Keratinocyte (primary cell): ENCODE measurements around the gene VSNL1. TPM values are rescaled to one million over a fixed set of nuclear protein-coding genes. Genes with fewer than 3 reads are reported as not detected.

ENCODE experiments used
- DNase-seq: peaks from one replicate; pipeline ENCODE4 v3.0.0-alpha.2; 2011; ENCODE audit warnings: low read depth, missing footprints, low spot score
- FAIRE-seq: peaks from 2 replicates; lab custom pipeline; 2011; peaks lifted over from hg19 to GRCh38; lab: Jason Lieb, UNC
- H2AFZ ChIP-seq: 2 replicates; pipeline ENCODE4 v1.6.0; 2012; ENCODE audit warnings: low read length, control low read depth, inconsistent platforms; ENCODE audit not compliant: control insufficient read depth
- H3K27ac ChIP-seq: 2 replicates; pipeline ENCODE4 v1.5.1; 2011; ENCODE audit warnings: low read length; ENCODE audit not compliant: control insufficient read depth, insufficient read depth
- H3K27me3 ChIP-seq: 3 replicates; pipeline ENCODE4 v1.6.0; 2011; ENCODE audit warnings: low read length; ENCODE audit not compliant: control insufficient read depth, insufficient read depth; ENCODE audit errors: extremely low read depth
- H3K36me3 ChIP-seq, 2 experiments: 2 replicates in 1 of 2; 3 replicates in 1 of 2; pipeline ENCODE4 v1.5.1; 2011; ENCODE audit warnings: low read length in 2 of 2, mild to moderate bottlenecking in 1 of 2; ENCODE audit not compliant: control insufficient read depth in 2 of 2, insufficient read depth in 2 of 2; ENCODE audit errors: extremely low read depth in 1 of 2
- H3K4me1 ChIP-seq: 3 replicates; pipeline ENCODE4 v1.5.1; 2011; ENCODE audit warnings: low read length; ENCODE audit not compliant: control insufficient read depth, insufficient read depth; ENCODE audit errors: extremely low read depth
- H3K4me2 ChIP-seq: 3 replicates; pipeline ENCODE4 v1.6.0; 2011; ENCODE audit warnings: low read depth, low read length; ENCODE audit not compliant: control insufficient read depth, insufficient read depth; ENCODE audit errors: extremely low read depth
- H3K4me3 ChIP-seq, 3 experiments: fragments of 200-600 bp in 1 of 3; sonication (generic) in 1 of 3; 2 replicates in 2 of 3; 3 replicates in 1 of 3; pipeline ENCODE4 v1.5.1; 2011 to 2016; ENCODE audit warnings: low read length in 3 of 3, mild to moderate bottlenecking in 3 of 3, control low read depth in 2 of 3, inconsistent platforms in 1 of 3, low read depth in 1 of 3, mixed read lengths in 1 of 3, mixed run types in 1 of 3, moderate library complexity in 1 of 3; ENCODE audit not compliant: control insufficient read depth in 2 of 3, insufficient read depth in 2 of 3; ENCODE audit errors: extremely low read depth in 1 of 3
- H3K79me2 ChIP-seq: 2 replicates; pipeline ENCODE4 v1.6.0; 2012; ENCODE audit warnings: low read length; ENCODE audit not compliant: control insufficient read depth, insufficient read depth
- H3K9ac ChIP-seq: 3 replicates; pipeline ENCODE4 v1.6.0; 2011; ENCODE audit warnings: low read length; ENCODE audit not compliant: control insufficient read depth, insufficient read depth; ENCODE audit errors: extremely low read depth
- H3K9me1 ChIP-seq: 3 replicates; pipeline ENCODE4 v1.6.0; 2011; ENCODE audit warnings: low read length; ENCODE audit not compliant: control insufficient read depth, insufficient read depth; ENCODE audit errors: extremely low read depth
- H3K9me3 ChIP-seq: 2 replicates; pipeline ENCODE4 v1.5.1; 2012; ENCODE audit warnings: low read depth, low read length; ENCODE audit not compliant: control insufficient read depth
- H4K20me1 ChIP-seq: 3 replicates; pipeline ENCODE4 v1.6.0; 2011; ENCODE audit warnings: low read length; ENCODE audit not compliant: control insufficient read depth, insufficient read depth; ENCODE audit errors: extremely low read depth
- CTCF ChIP-seq, 3 experiments: IDR thresholded peaks in 1 of 3; conservative IDR thresholded peaks in 1 of 3; optimal IDR thresholded peaks in 1 of 3; 2 replicates in 2 of 3; 3 replicates in 1 of 3; pipeline versions ENCODE3 to v1.5.1; 2011; ENCODE audit warnings: low read length in 3 of 3, mild to moderate bottlenecking in 3 of 3, moderate library complexity in 2 of 3, control low read depth in 1 of 3, inconsistent platforms in 1 of 3; ENCODE audit not compliant: insufficient read depth in 2 of 3; ENCODE audit errors: extremely low read depth in 1 of 3
- EZH2 ChIP-seq: IDR thresholded peaks from one replicate; pipeline ENCODE4 v1.6.1; 2012; ENCODE audit warnings: inconsistent platforms, mild to moderate bottlenecking, low read length, moderate library complexity
- dilution Hi-C: fragments of 300-500 bp; cut with MboI; formaldehyde crosslinking; loops from one replicate; pipeline ENCODE4 v1.7.0; 2020; ENCODE audit warnings: low sequenced_read_pairs; ENCODE audit not compliant: extremely low pct_ligation_motif_present
- polyA plus RNA-seq, 5 experiments: library from polyadenylated mRNA; depleted of rRNA in 3 of 5; stranded (reverse) in 3 of 5; stranded (forward) in 1 of 5; unstranded in 1 of 5; fragments of >200 nt; gene quantifications; 1 replicate in 1 of 5; 2 replicates in 3 of 5; 3 replicates in 1 of 5; pipeline versions ENCODE4 v1.2.1 to v1.2.3, GENCODE V29; 2011 to 2012; ENCODE audit warnings: missing spikeins in 2 of 5, low read depth in 1 of 5, low replicate concordance in 1 of 5

Gene VSNL1
- polyA plus RNA-seq, 1 donor (not counting 4 experiments of a cell fraction or from before 2014, with no cell fraction given): 32.1 TPM

DNA sequence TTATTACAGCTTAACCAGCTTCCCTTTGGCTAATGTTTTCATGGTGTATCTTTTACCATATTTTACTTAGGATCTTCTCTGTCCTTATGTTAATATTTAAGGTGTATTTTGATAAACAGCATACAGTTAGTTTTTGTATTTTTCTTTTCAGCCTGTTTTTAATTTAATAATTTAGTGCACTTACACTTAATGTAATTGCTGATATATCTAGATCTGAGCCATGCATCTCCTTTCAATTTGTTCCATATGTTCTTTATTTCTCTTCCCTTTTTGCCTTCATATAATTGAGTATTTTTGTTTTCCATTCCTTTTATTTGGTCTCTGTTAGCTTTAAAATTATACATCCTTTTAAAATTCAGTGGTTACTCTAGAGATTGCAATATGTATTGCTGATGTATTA lies 134.3 kb downstream of the VSNL1 start:
- peaks cover 2 to 4% of the 10 kb centered on the region in 2 experiments for H3K36me3 ChIP-seq
- DNase-seq: no peak
- no peak overlapping the region for H3K4me2 ChIP-seq
- H3K27ac ChIP-seq: no peak overlapping the region
- no peak for FAIRE-seq
- H3K79me2 ChIP-seq: no peaks in the 10 kb centered on the region
- H4K20me1 ChIP-seq: no peaks in the 10 kb centered on the region
- no peak overlapping the region for H2AFZ ChIP-seq
- H3K9me3 ChIP-seq: no peaks in the 10 kb centered on the region
- H3K9me1 ChIP-seq: no peaks in the 10 kb centered on the region
- no peak overlapping the region for H3K9ac ChIP-seq
- TF ChIP-seq EZH2 (no peak), CTCF (optimal IDR thresholded peaks at IDR 0.05 in 1 of 3, IDR thresholded peaks at IDR 0.05 in 1 of 3, conservative IDR thresholded peaks at IDR 0.05 in 1 of 3; ENCODE audit: extremely low read depth in 1 of 3, insufficient read depth in 2 of 3, low read length in 3 of 3) (no peak)
- H3K27me3 ChIP-seq: no peaks in the 10 kb centered on the region
- H3K4me3 ChIP-seq: no peak overlapping the region
- H3K4me1 ChIP-seq: no peaks in the 10 kb centered on the region
- dilution Hi-C loops: no loop called here

- H3K4me2 ChIP-seq: no peak overlapping the region
- TF ChIP-seq EZH2: no peak
- H3K4me3 ChIP-seq: no peak overlapping the region
- no peak overlapping the region for H2AFZ ChIP-seq
- H3K9me1 ChIP-seq: no peaks in the 10 kb centered on the region
- H3K27me3 ChIP-seq: no peaks in the 10 kb centered on the region
- H4K20me1 ChIP-seq: no peaks in the 10 kb centered on the region
- dilution Hi-C loops: no loop called here
- H3K27ac ChIP-seq: no peak overlapping the region
- DNase-seq: no peak
- FAIRE-seq: no peak
- H3K9me3 ChIP-seq: no peaks in the 10 kb centered on the region
- no peaks in the 10 kb centered on the region for H3K4me1 ChIP-seq
- no peak overlapping the region for H3K9ac ChIP-seq
- H3K36me3 ChIP-seq: peaks cover 10% of the 10 kb centered on the region in 2 experiments
- no peaks in the 10 kb centered on the region for H3K79me2 ChIP-seq
These were observed 139.6 kb downstream of the VSNL1 start for GRCh38 chr2:17680119-17680518.
